Heart left ventricle (tissue), 16 donors: ENCODE measurements around the gene UGT1A9. TPM values are rescaled to one million over a fixed set of nuclear protein-coding genes. Genes with fewer than 3 reads are reported as not detected.

ENCODE experiments used
- ATAC-seq, 4 donors: fragments of 200-7000 bp; cut with Tn5 transposase; one replicate each; pipeline ENCODE4 v1.9.1; 2020 to 2022; ENCODE audit warnings: moderate library complexity in 4 of 4, mild to moderate bottlenecking in 3 of 4, moderate number of reproducible peaks in 1 of 4
- DNase-seq, 5 donors: peaks; one replicate each; pipeline ENCODE4 v3.0.0-alpha.2; 2020
- H3K27ac ChIP-seq, 12 donors: fragments of 200-600 bp; sonication (generic) in 4 of 12; one replicate each; pipeline versions ENCODE4 v1.5.0 to v1.8.0; 2016 to 2022; ENCODE audit warnings: mild to moderate bottlenecking in 2 of 12
- H3K27me3 ChIP-seq, 9 donors: fragments of 200-600 bp; sonication (generic) in 2 of 9; one replicate each; pipeline versions ENCODE4 v1.5.1 to v1.8.0; 2016 to 2022; ENCODE audit warnings: mild to moderate bottlenecking in 3 of 9
- H3K36me3 ChIP-seq, 9 donors: fragments of 200-600 bp; sonication (generic) in 2 of 9; one replicate each; pipeline versions ENCODE4 v1.5.0 to v1.8.0; 2018 to 2022; ENCODE audit warnings: mild to moderate bottlenecking in 2 of 9
- H3K4me1 ChIP-seq, 12 donors: fragments of 200-600 bp; sonication (generic) in 4 of 12; one replicate each; pipeline versions ENCODE4 v1.5.0 to v1.8.0; 2016 to 2022; ENCODE audit warnings: mild to moderate bottlenecking in 3 of 12
- H3K4me3 ChIP-seq, 12 donors: fragments of 200-600 bp; sonication (generic) in 4 of 12; one replicate each; pipeline versions ENCODE4 v1.5.0 to v1.8.0; 2017 to 2022; ENCODE audit warnings: mild to moderate bottlenecking in 9 of 12, moderate library complexity in 4 of 12
- H3K9me3 ChIP-seq, 12 donors: fragments of 200-600 bp; sonication (generic) in 4 of 12; one replicate each; pipeline versions ENCODE4 v1.5.0 to v1.8.0; 2016 to 2022; ENCODE audit warnings: mild to moderate bottlenecking in 1 of 12
- CTCF ChIP-seq, 12 donors: fragments of 200-600 bp; sonication (generic) in 4 of 12; IDR thresholded peaks; one replicate each; pipeline versions ENCODE4 v1.5.0 to v1.8.0; 2018 to 2022; ENCODE audit warnings: antibody characterized with exemption in 12 of 12, mild to moderate bottlenecking in 5 of 12
- POLR2A ChIP-seq, 2 donors: fragments of 450-650 bp; IDR thresholded peaks; one replicate each; pipeline ENCODE4 v1.6.1; 2017; ENCODE audit warnings: antibody characterized with exemption in 2 of 2, mild to moderate bottlenecking in 2 of 2, moderate library complexity in 2 of 2
- WGBS, 4 donors: extraction: QIAGEN DNeasy Blood & Tissue Kit in 2 of 4; methylation state at CpG; one replicate each; pipeline versions ENCODE4 v1.1.5 to v1.1.7; 2013 to 2018; 5-methylcytosine and 5-hydroxymethylcytosine counted together
- intact Hi-C, 10 donors: fragments of 100-400 bp; cut with DNase I; formaldehyde crosslinking; loops; one replicate each; pipeline versions ENCODE4 v1.11.1 to v1.14.2; 2022
- polyA plus RNA-seq, 2 donors: library from polyadenylated mRNA; stranded (reverse); fragments of 200-250 nt; gene quantifications; one replicate each; pipeline ENCODE4 v1.2.3, GENCODE V29; 2013
- total RNA-seq, 9 donors: library from RNA; depleted of rRNA in 2 of 9; stranded (reverse); fragments of >200 nt in 2 of 9; fragmentation: NEBNext Ultra II Directional in 3 of 9; extraction: Animal tissue kit (Norgen Biotek cat#: 25700) in 3 of 9; gene quantifications; one replicate each; pipeline versions ENCODE4 v1.1.0 to v1.2.4, GENCODE V29; 2016 to 2023
- donor health status: ischemic (EF 13 %, LVEDD 7.1; RV severe dilation, severe dysfunction).
- donor health status: healthy with polysubstance abuse.
- donor health status: DM: no; HTN: yes; CAD: no.
- donor health status: DM: no; HTN: no; CAD: no.
- donor health status: ischemic (EF 25% LVEDD 6.9; RV normal size, moderate dysfunction).
- donor health status: ischemic (EF 25% LVEDD 5.7; RV mildly dilated, moderate dysfunction).
- donor health status: healthy.
- donor health status: DM: yes; HTN: yes; CAD: no.
- donor health status: ischemic (EF 35%, LVEDD 5.7; RV mildly dilated, moderate dysfunction).
- donor health status: nonischemic (EF 11% LVEDD 7.7; RV severe dilation, severe dysfunction).
- donor health status: DM: yes; HTN: yes; CAD: no.
- donor health status: PGD.
- donor health status: ischemic (EF 29% LVEDD 5.4; RV normal size, mild dysfunction).
- donor health status: nonischemic (EF 23%, LVEDD 6.1; RV moderate dilation, normal function).

UGT1A9 gene
- total and polyA plus RNA-seq, 11 donors = not detected

GRCh38 chr2:233789554-233789953, 117.9 kb downstream of the UGT1A9 start:
- intact Hi-C loops = no loop called here
- ATAC-seq (no peak), DNase-seq (no peak)
- Histone ChIP-seq H3K27me3 (peaks cover 0 to 4% (median 0%) of the 10 kb centered on the region in 9 donors), H3K27ac (no peak overlapping the region), H3K4me3 (no peak overlapping the region), H3K9me3 (no peaks in the 10 kb centered on the region), H3K4me1 (no peaks in the 10 kb centered on the region), H3K36me3 (no peaks in the 10 kb centered on the region)
- no peak for TF ChIP-seq CTCF (IDR thresholded peaks at IDR 0.05)
- no peak for TF ChIP-seq POLR2A (IDR thresholded peaks at IDR 0.05)
- 86 to 94% (median 93%) methylated on average over 3 to 7 of the region's 7 CpGs for WGBS, 4 donors

GRCh38 chr2:233791151-233791882, 119.6 kb downstream of the UGT1A9 start:
- H3K4me1 ChIP-seq = no peaks in the 10 kb centered on the region
- intact Hi-C loops = no loop called here
- no peaks in the 10 kb centered on the region for H3K36me3 ChIP-seq
- no peaks in the 10 kb centered on the region for H3K9me3 ChIP-seq
- WGBS, 4 donors = 80 to 86% (median 83%) methylated on average over 18 of the region's 18 CpGs
- H3K27me3 ChIP-seq = no peaks in the 10 kb centered on the region
- TF ChIP-seq POLR2A (IDR thresholded peaks at IDR 0.05) (no peak), CTCF (IDR thresholded peaks at IDR 0.05) (no peak)
- H3K27ac ChIP-seq = no peak overlapping the region
- H3K4me3 ChIP-seq = no peak overlapping the region
- DNase-seq (no peak), ATAC-seq (no peak)

GRCh38 chr2:233791883-233792329, 120.2 kb downstream of the UGT1A9 start:
- ATAC-seq (no peak), DNase-seq (no peak)
- TF ChIP-seq POLR2A (IDR thresholded peaks at IDR 0.05) = no peak
- TF ChIP-seq CTCF (IDR thresholded peaks at IDR 0.05) = no peak
- H3K4me3 ChIP-seq = no peak overlapping the region
- 76 to 82% (median 80%) methylated on average over 9 of the region's 9 CpGs for WGBS, 4 donors
- no peaks in the 10 kb centered on the region for H3K36me3 ChIP-seq
- H3K4me1 ChIP-seq = no peaks in the 10 kb centered on the region
- intact Hi-C loops = no loop called here
- H3K9me3 ChIP-seq = no peaks in the 10 kb centered on the region
- no peak overlapping the region for H3K27ac ChIP-seq
- no peaks in the 10 kb centered on the region for H3K27me3 ChIP-seq

GRCh38 chr2:233792720-233793119, 121.0 kb downstream of the UGT1A9 start:
- TF ChIP-seq POLR2A (IDR thresholded peaks at IDR 0.05) (no peak), CTCF (IDR thresholded peaks at IDR 0.05) (no peak)
- no peak for DNase-seq
- H3K27ac ChIP-seq = no peak overlapping the region
- H3K36me3 ChIP-seq = no peaks in the 10 kb centered on the region
- no peak overlapping the region for H3K4me3 ChIP-seq
- WGBS, 4 donors = 85 to 92% (median 90%) methylated on average over 7 of the region's 7 CpGs
- intact Hi-C loops = no loop called here
- H3K9me3 ChIP-seq = no peaks in the 10 kb centered on the region
- H3K27me3 ChIP-seq = no peaks in the 10 kb centered on the region
- ATAC-seq = no peak
- H3K4me1 ChIP-seq = no peaks in the 10 kb centered on the region
